WERI-Rb-1 (cell line): ENCODE measurements around the gene GSN.

Source experiments
- DNase-seq: peaks from one replicate; pipeline ENCODE4 v3.0.0-alpha.2; 2020
- H3K27ac ChIP-seq: fragments of 250-450 bp; sonication (Bioruptor Pico); 2 replicates; pipeline ENCODE4 v1.5.1; 2020; ENCODE audit warnings: mild to moderate bottlenecking, moderate library complexity
- H3K27me3 ChIP-seq: fragments of 250-450 bp; sonication (Bioruptor Pico); 2 replicates; pipeline ENCODE4 v1.5.1; 2021; ENCODE audit warnings: mild to moderate bottlenecking, low read depth, moderate library complexity; ENCODE audit not compliant: insufficient read depth, severe bottlenecking
- H3K36me3 ChIP-seq: fragments of 250-450 bp; sonication (Bioruptor Pico); 2 replicates; pipeline ENCODE4 v1.5.1; 2020; ENCODE audit warnings: mild to moderate bottlenecking, moderate library complexity
- H3K4me3 ChIP-seq: 2 replicates; pipeline ENCODE4 v1.5.1; 2011; ENCODE audit warnings: low read depth, mild to moderate bottlenecking, control low read depth, low read length
- H3K9me3 ChIP-seq: fragments of 250-450 bp; sonication (Bioruptor Pico); 2 replicates; pipeline ENCODE4 v1.5.1; 2021; ENCODE audit warnings: mild to moderate bottlenecking, moderate library complexity; ENCODE audit not compliant: severe bottlenecking
- CTCF ChIP-seq: IDR thresholded peaks from 2 replicates; pipeline ENCODE4 v1.5.1; 2011; ENCODE audit warnings: low read depth, mild to moderate bottlenecking, control low read depth, inconsistent platforms, low read length

Gene GSN

GRCh38 chr9:121282277-121283079 lies 14.5 kb downstream of the GSN start:
- no peak for DNase-seq
- Histone ChIP-seq H3K4me3 (no peak overlapping the region), H3K36me3 (no peaks in the 10 kb centered on the region), H3K27ac (no peak overlapping the region), H3K27me3 (no peaks in the 10 kb centered on the region), H3K9me3 (no peaks in the 10 kb centered on the region)
- TF ChIP-seq CTCF, result no peak

- no peaks in the 10 kb centered on the region for H3K27me3 ChIP-seq
Observed at GRCh38 chr9:121283080-121283398, 15.1 kb downstream of the GSN start.

GRCh38 chr9:121283856-121284732 lies 16.1 kb downstream of the GSN start:
- no peak for TF ChIP-seq CTCF
- no peak overlapping the region for H3K4me3 ChIP-seq
- H3K36me3 ChIP-seq, result no peaks in the 10 kb centered on the region
- H3K9me3 ChIP-seq, result no peaks in the 10 kb centered on the region
- H3K27ac ChIP-seq, result peak overlapping the region; percentile 40
- no peaks in the 10 kb centered on the region for H3K27me3 ChIP-seq
- peak; percentile 73 for DNase-seq

More at GRCh38 chr9:121283080-121283398, 15.1 kb downstream of the GSN start:
- DNase-seq, result no peak
- Histone ChIP-seq H3K4me3 (no peak overlapping the region), H3K27ac (no peak overlapping the region), H3K36me3 (no peaks in the 10 kb centered on the region), H3K9me3 (no peaks in the 10 kb centered on the region)
- TF ChIP-seq CTCF, result no peak

GRCh38 chr9:121284733-121285451 lies 16.9 kb downstream of the GSN start:
- Histone ChIP-seq H3K36me3 (no peaks in the 10 kb centered on the region), H3K9me3 (no peaks in the 10 kb centered on the region), H3K27me3 (no peaks in the 10 kb centered on the region), H3K4me3 (no peak overlapping the region), H3K27ac (peak overlapping the region; percentile 40)
- no peak for DNase-seq
- TF ChIP-seq CTCF, result no peak

GRCh38 chr9:121285835-121286687 lies 18.1 kb downstream of the GSN start:
- no peak for TF ChIP-seq CTCF
- H3K36me3 ChIP-seq, result no peaks in the 10 kb centered on the region
- peak; percentile 62 for DNase-seq
- no peaks in the 10 kb centered on the region for H3K9me3 ChIP-seq
- H3K4me3 ChIP-seq, result no peak overlapping the region
- no peaks in the 10 kb centered on the region for H3K27me3 ChIP-seq
- peak overlapping the region; percentile 69 for H3K27ac ChIP-seq
